Cardiac septum (tissue), 1 donor: Measurements from ENCODE around the gene CACNA1A. TPM values are rescaled to one million over a fixed set of nuclear protein-coding genes. Genes with fewer than 3 reads are reported as not detected.
A peak's percentile ranks its signal among the peaks of the same experiment; 100 is the strongest.
"Not testable (repeated sequence)": the region's sequence is repeated elsewhere in the genome, so short reads cannot be mapped to it uniquely, and the experiment has no call there.

Source experiments
- DNase-seq: peaks from one replicate; pipeline ENCODE4 v3.0.0-alpha.2; 2020; ENCODE audit warnings: low spot score
- intact Hi-C: fragments of 100-400 bp; cut with DNase I; formaldehyde crosslinking; loops from one replicate; pipeline ENCODE4 v1.14.0; 2022
- total RNA-seq: library from RNA; stranded (reverse); fragmentation: NEBNext Ultra II Directional; extraction: Animal tissue kit (Norgen Biotek cat#: 25700); gene quantifications from one replicate; pipeline ENCODE4 v1.2.1, GENCODE V29; 2021
- donor health status: DM: no; HTN: no; CAD: no.

CACNA1A gene
- total RNA-seq, 1 donor from 2014 or later = 1.3 TPM

- DNase-seq = peak; percentile 85
- intact Hi-C loops = no loop called here
These were observed 293.4 kb downstream of the CACNA1A start for GRCh38 chr19:13212759-13213330.

- no peak for DNase-seq
These were observed 294.6 kb downstream of the CACNA1A start for GRCh38 chr19:13211426-13212308.

DNA sequence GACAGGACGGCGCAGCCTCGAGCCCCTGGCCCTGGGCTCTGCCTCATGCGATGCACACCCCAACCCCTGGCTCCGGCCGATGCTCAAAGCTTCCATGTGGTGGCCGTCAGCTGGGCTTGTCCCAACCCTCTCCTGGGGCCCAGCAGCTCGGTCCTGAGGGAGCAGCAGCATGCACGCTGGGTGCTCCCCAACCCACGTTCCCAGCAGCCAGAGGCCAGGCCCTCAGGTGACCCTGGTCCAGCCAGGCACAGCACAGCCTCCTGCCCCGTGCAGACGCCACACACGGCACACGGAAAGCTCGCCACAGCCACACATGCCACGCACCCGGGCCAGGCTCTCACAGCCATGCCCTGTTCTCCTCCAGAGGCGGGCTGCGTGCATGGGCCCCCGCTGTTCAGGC, 295.3 kb downstream of the CACNA1A start:
- no peak for DNase-seq
- intact Hi-C loops = no loop called here

More at GRCh38 chr19:13211426-13212308, 294.6 kb downstream of the CACNA1A start:
- intact Hi-C loops = no loop called here

DNA sequence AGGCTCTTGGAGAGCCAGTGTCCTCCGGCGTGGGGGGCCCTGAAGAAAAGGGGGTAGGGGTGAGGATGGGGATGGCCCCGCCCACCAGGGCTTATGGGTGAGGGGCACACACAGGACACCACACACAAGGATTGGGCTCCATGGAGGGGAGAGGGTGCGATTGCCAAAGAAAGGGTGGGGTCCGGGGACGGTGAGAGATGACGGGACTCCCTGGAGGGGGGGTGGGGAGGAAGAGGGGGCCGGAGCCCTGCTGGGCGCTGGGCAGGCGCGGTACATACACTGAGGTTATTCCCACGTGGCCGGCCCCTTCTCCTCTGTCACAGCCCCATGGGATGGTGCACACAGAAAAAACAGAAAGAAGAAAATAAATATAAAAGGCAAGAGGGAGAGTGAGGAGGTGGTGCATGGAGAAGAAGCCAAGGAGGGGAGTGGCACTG, 295.9 kb downstream of the CACNA1A start:
- intact Hi-C loops = no loop called here
- no peak for DNase-seq

- intact Hi-C loops = loop anchor here (5.0 kb wide), 2 partner anchors 53 to 57 kb away; partner anchors contain the start of genes IER2 and STX10
- no peak for DNase-seq
These were observed 296.6 kb downstream of the CACNA1A start for GRCh38 chr19:13209484-13210338.

- no peak for DNase-seq
- intact Hi-C loops = loop anchor here (5.0 kb wide), 2 partner anchors 53 to 57 kb away; partner anchors contain the start of genes IER2 and STX10
These were observed 297.4 kb downstream of the CACNA1A start for GRCh38 chr19:13208672-13209483.

DNA sequence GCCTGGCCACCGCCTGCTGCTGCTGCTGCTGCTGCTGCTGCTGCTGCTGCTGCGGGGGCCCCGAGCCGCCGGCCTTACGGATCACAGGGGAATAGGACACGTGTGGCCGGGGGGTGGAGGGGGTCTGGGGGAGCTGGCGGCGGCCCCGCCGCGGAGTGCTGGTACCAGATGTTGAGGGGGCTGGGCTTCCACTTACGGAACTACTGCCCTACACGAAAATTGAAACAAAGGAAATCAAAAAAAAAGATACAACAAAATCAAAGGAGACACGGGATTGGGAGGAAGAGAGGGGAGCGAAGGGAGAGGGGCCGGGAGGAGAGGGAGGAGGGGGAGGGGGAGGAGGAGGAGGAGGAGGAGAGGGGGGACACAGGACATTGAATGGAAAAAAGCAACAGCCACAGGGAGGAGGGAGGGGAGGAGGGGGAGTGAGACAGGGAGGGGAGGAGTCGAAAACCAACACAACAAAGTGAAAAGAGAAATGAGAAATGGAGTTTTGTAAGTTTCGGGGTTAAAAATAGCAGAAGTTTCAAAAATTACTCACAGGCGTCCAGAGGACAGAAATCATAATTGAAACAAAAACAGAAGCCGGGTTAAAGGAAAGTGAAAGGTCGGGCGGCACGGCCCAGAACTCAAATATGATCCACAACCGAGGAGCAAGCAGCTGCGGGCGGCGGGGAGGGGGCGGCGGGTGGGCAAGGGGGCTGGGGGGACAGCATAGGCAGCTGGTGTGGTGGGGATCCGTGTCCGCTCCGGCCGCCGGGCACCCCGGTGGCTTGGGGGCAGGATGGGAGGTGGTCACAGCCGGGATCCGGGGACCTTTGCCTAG, 298.2 kb downstream of the CACNA1A start:
- DNase-seq = peak; percentile 78
- intact Hi-C loops = loop anchor here (5.0 kb wide), 2 partner anchors 54 to 56 kb away; partner anchors contain the start of genes IER2 and STX10

- DNase-seq = no peak
- intact Hi-C loops = loop anchor here (5.0 kb wide), 2 partner anchors 55 kb away; partner anchors contain the start of genes IER2 and STX10
These were observed 298.9 kb downstream of the CACNA1A start for GRCh38 chr19:13207237-13207845.

DNA sequence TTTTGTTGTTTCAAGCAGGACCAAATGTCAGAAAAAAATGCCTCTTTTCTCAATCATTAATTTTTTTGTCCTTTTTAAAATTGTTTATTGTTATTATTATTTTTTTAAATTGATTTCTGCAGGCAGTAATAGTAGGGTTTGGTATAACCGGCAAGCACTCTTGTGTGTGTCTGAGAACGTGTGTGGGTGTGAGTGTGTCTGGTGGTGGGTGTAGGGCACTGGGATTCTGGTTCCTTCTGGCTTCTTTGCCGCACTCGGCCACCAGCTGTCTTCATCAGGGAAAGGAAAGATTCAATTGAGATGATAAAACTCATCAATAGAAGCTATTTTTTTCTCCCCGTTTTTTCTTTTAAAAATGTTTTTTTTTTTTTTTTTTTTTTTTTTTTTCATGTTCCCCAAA, 299.7 kb downstream of the CACNA1A start:
- intact Hi-C loops = loop anchor here (5.0 kb wide), 2 partner anchors 54 to 56 kb away; partner anchors contain the start of genes IER2 and STX10
- DNase-seq = no peak

- not testable (repeated sequence) for DNase-seq
These were observed 304.2 kb downstream of the CACNA1A start for GRCh38 chr19:13202112-13202511.

DNA sequence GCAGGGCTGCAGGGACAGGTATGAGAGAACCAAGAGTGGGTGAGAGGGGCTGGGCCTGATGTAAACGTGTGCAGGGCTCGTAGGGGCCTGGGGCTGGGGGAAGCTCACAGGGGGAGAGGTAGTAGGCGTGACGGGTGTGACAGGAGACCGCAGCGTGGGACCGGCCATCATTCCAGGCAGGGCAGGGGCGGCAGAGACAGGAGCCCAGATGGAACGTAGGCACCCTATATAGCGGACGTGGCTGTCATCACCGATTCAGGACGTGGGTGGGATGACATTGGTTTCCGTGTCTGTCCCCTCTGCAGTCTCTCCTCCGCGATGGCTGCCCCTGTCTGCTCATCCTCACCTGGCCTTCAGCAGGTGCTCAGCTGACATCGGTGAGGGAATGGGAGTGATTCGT, 307.6 kb downstream of the CACNA1A start:
- intact Hi-C loops = no loop called here
- no peak for DNase-seq

More at GRCh38 chr19:13202112-13202511, 304.2 kb downstream of the CACNA1A start:
- intact Hi-C loops = not testable (repeated sequence)

DNA sequence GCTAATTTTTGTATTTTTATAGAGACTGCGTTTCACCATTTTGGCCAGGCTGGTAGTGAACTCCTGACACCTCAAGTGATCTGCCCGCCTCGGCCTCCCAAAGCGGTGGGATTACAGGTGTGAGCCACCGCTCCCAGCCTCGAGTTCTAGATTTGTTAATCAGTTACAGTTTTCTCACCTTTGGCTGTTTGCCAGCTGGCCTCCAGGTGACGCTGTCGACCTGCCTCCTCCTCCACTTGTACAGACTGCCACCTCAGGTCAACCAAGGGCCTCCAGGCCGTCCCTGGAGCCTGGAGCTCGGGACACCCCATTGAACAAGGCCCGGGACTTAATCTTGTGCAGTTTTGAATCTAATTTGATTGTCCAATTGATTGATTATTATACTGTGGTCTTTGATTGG, 310.6 kb downstream of the CACNA1A start:
- DNase-seq = no peak
- intact Hi-C loops = no loop called here

DNA sequence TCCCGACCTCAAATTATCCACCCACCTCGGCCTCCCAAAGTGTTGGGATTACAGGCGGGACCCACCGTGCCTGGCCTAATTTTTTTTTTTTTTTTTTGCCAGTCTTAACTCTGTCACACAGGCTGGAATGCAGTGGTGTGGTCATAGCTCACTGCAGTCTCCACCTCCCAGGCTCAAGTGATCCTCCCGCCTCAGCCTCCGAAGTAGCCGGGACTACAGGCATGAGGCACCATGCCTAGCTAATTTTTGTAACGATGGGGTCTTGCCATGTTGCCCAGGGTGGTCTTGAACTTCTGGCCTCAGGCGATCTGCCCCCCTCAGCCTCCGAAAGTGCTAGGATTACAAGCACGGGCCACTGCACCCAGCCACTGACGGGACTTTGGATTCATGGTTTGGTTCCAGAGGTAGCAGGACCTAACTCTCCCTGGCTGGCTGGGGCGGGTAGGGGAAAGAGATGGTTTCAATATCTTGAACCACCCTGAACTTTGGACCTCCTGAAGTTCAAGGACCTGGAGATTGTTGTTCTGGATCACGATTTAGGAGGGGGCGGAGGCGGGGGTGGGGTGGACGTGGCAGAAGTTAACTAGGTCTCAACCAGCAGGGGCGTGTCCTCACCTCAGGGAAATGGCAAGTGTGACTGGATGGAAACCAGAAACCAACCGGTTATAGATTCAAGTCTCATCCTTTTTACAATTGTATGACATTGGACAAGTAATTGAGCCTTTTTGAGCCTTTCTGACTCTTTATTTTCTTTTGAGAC, 315.3 kb downstream of the CACNA1A start:
- DNase-seq = no peak
- intact Hi-C loops = loop anchor here (5.0 kb wide), 1 partner anchor 71 kb away; no protein-coding TSS in a partner anchor

GRCh38 chr19:13189600-13189999, 316.7 kb downstream of the CACNA1A start:
- intact Hi-C loops = no loop called here
- no peak for DNase-seq

DNA sequence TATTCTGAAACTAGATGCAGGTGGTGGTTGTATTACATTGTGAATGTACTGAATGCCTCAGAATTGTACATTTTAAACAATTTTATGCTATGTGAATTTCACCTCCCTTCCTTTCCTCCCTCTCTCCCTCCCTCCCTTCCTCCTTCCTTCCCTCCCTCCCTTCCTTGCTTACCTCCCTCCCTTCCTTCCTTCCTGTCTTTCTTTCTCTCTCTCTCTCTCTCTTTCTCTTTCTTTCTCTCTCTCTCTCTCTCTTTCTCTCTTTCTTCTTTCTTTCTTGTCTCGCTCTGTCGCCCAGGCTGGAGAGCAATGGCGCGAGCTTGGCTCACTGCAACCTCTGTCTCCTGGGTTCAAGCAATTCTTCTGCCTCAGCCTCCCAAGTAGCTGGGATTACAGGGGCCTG, 318.9 kb downstream of the CACNA1A start:
- no peak for DNase-seq
- intact Hi-C loops = no loop called here

- DNase-seq, intact Hi-C loops: not testable (repeated sequence)
These were observed 319.6 kb downstream of the CACNA1A start for GRCh38 chr19:13186688-13187087.
